NCI-H2171 (cell line): ENCODE measurements around the gene PSMD10.

Experiments used
- DNase-seq: peaks from one replicate; lab custom pipeline; 2025; lab: John Stamatoyannopoulos, UW

PSMD10 gene

GRCh38 chrX:108071578-108071977 lies 19.8 kb downstream of the PSMD10 start:
- no peak for DNase-seq

- no peak for DNase-seq
These were observed 20.5 kb downstream of the PSMD10 start for GRCh38 chrX:108070891-108071290.

GRCh38 chrX:108068121-108068520 lies 23.2 kb downstream of the PSMD10 start:
- no peak for DNase-seq

GRCh38 chrX:108064613-108065012 lies 26.7 kb downstream of the PSMD10 start:
- DNase-seq = no peak

GRCh38 chrX:108064001-108064400 lies 27.3 kb downstream of the PSMD10 start:
- DNase-seq = no peak

GRCh38 chrX:108059801-108060200 lies 31.5 kb downstream of the PSMD10 start:
- DNase-seq = no peak

- DNase-seq = no peak
These were observed 35.8 kb downstream of the PSMD10 start for GRCh38 chrX:108055546-108055945.

GRCh38 chrX:108053218-108053617 lies 38.1 kb downstream of the PSMD10 start:
- DNase-seq = no peak

- no peak for DNase-seq
These were observed 41.7 kb downstream of the PSMD10 start for GRCh38 chrX:108049649-108050048.

GRCh38 chrX:108044554-108045256 lies 46.6 kb downstream of the PSMD10 start, which contains the start of gene VSIG1:
Gene VSIG1, plus strand, starts transcription at chrX:108045065. Its CDS starts 66 bp downstream, at chrX:108045131.
- DNase-seq = no peak

GRCh38 chrX:108036298-108036973 lies 54.9 kb downstream of the PSMD10 start:
- no peak for DNase-seq

- DNase-seq = no peak
These were observed 56.6 kb downstream of the PSMD10 start for GRCh38 chrX:108034725-108035124.
